GM23338 (cell line): Measurements from ENCODE around the gene ERCC1. TPM values are rescaled to one million over a fixed set of nuclear protein-coding genes. Genes with fewer than 3 reads are reported as not detected.

Source experiments
- ATAC-seq: fragments of 200-7000 bp; cut with Tn5 transposase; 3 replicates; pipeline ENCODE4 v1.9.1; 2020
- DNase-seq: peaks from one replicate; pipeline ENCODE4 v3.0.0-alpha.2; 2015; ENCODE audit warnings: low spot score
- H2AFZ ChIP-seq: fragments of 200-600 bp; sonication (generic); 2 replicates; pipeline ENCODE4 v1.8.0; 2016; ENCODE audit warnings: antibody characterized with exemption, mild to moderate bottlenecking, moderate library complexity
- H3F3A ChIP-seq: fragments of 200-600 bp; sonication (generic); replicated peaks from 2 replicates; pipeline ENCODE4 v1.8.0; 2017; ENCODE audit warnings: antibody characterized with exemption, mixed run types, low read depth
- H3K27ac ChIP-seq: fragments of 200-600 bp; sonication (generic); 2 replicates; pipeline ENCODE4 v1.6.1; 2016; ENCODE audit warnings: low read depth
- H3K27me3 ChIP-seq: fragments of 200-600 bp; sonication (generic); 2 replicates; pipeline ENCODE4 v1.8.0; 2016; ENCODE audit warnings: mild to moderate bottlenecking, mixed run types, moderate library complexity; ENCODE audit not compliant: insufficient read depth
- H3K36me3 ChIP-seq: fragments of 200-600 bp; sonication (generic); 2 replicates; pipeline ENCODE4 v1.8.0; 2016; ENCODE audit warnings: mild to moderate bottlenecking; ENCODE audit not compliant: insufficient read depth
- H3K4me1 ChIP-seq: fragments of 200-600 bp; sonication (generic); 2 replicates; pipeline ENCODE4 v1.8.0; 2016; ENCODE audit warnings: mild to moderate bottlenecking, moderate library complexity; ENCODE audit not compliant: insufficient read depth
- H3K4me2 ChIP-seq: fragments of 200-600 bp; sonication (generic); 2 replicates; pipeline ENCODE4 v1.7.1; 2017; ENCODE audit warnings: mixed run types
- H3K4me3 ChIP-seq: fragments of 200-600 bp; sonication (generic); 2 replicates; pipeline ENCODE4 v1.6.1; 2016; ENCODE audit warnings: mixed run types
- H3K79me2 ChIP-seq: fragments of 200-600 bp; sonication (generic); replicated peaks from 2 replicates; pipeline ENCODE4 v1.8.0; 2017; ENCODE audit warnings: mild to moderate bottlenecking; ENCODE audit not compliant: insufficient read depth
- H3K9me2 ChIP-seq: fragments of 200-600 bp; sonication (generic); 2 replicates; pipeline ENCODE4 v1.8.0; 2017; ENCODE audit not compliant: insufficient read depth
- H4K20me1 ChIP-seq: fragments of 200-600 bp; sonication (generic); replicated peaks from 2 replicates; pipeline ENCODE4 v1.8.0; 2017; ENCODE audit warnings: mild to moderate bottlenecking; ENCODE audit not compliant: insufficient read depth
- H3K27ac Mint-ChIP-seq: 2 replicates; pipeline ENCODE4 v1.8.0; 2020; ENCODE audit warnings: inconsistent platforms, mild to moderate bottlenecking, moderate library complexity, mixed read lengths
- H3K27me3 Mint-ChIP-seq: 3 replicates; pipeline ENCODE4 v1.8.0; 2022; ENCODE audit warnings: low read depth, mild to moderate bottlenecking, moderate library complexity, mixed read lengths, inconsistent platforms; ENCODE audit not compliant: insufficient read depth, poor library complexity
- H3K36me3 Mint-ChIP-seq: 3 replicates; pipeline ENCODE4 v1.8.0; 2021; ENCODE audit warnings: low read depth, mild to moderate bottlenecking, inconsistent platforms, moderate library complexity, mixed read lengths
- H3K4me1 Mint-ChIP-seq: 3 replicates; pipeline ENCODE4 v1.8.0; 2020; ENCODE audit warnings: mild to moderate bottlenecking, inconsistent platforms, mixed read lengths
- H3K4me3 Mint-ChIP-seq: 3 replicates; pipeline ENCODE4 v1.8.0; 2021; ENCODE audit warnings: moderate library complexity, mild to moderate bottlenecking, inconsistent platforms, mixed read lengths
- H3K9me3 Mint-ChIP-seq: 3 replicates; pipeline ENCODE4 v1.8.0; 2020; ENCODE audit warnings: moderate library complexity, mild to moderate bottlenecking, inconsistent platforms, mixed read lengths
- ETS1 ChIP-seq: IDR thresholded peaks from 2 replicates; pipeline ENCODE4 v1.6.1; 2016; ENCODE audit warnings: antibody characterized with exemption
- EZH2 ChIP-seq: fragments of 200-600 bp; sonication (generic); IDR thresholded peaks from one replicate; pipeline ENCODE4 v1.8.0; 2017; ENCODE audit warnings: antibody characterized with exemption, mild to moderate bottlenecking, low read depth; ENCODE audit not compliant: unreplicated experiment
- EZH2phosphoT487 ChIP-seq: fragments of 200-600 bp; sonication (generic); IDR thresholded peaks from one replicate; pipeline ENCODE4 v1.8.1; 2018; ENCODE audit warnings: antibody characterized with exemption; ENCODE audit not compliant: unreplicated experiment
- NANOG ChIP-seq: IDR thresholded peaks from 2 replicates; pipeline ENCODE4 v1.6.1; 2016; ENCODE audit warnings: antibody characterized with exemption, borderline replicate concordance
- POLR2AphosphoS5 ChIP-seq: IDR thresholded peaks from 2 replicates; pipeline ENCODE4 v1.6.1; 2016; ENCODE audit warnings: antibody characterized with exemption, low read depth
- REST ChIP-seq: IDR thresholded peaks from one replicate; pipeline ENCODE4 v1.6.1; 2018; ENCODE audit warnings: antibody characterized with exemption; ENCODE audit not compliant: unreplicated experiment
- STAT1 ChIP-seq: IDR thresholded peaks from one replicate; pipeline ENCODE4 v1.6.1; 2016; ENCODE audit warnings: antibody characterized with exemption; ENCODE audit not compliant: unreplicated experiment
- ZNF114 ChIP-seq: fragments of 250-450 bp; sonication (Bioruptor Pico); IDR thresholded peaks from 2 replicates; pipeline ENCODE4 v1.5.0; 2020; ENCODE audit warnings: mild to moderate bottlenecking, moderate library complexity
- ZNF331 ChIP-seq: fragments of 250-450 bp; sonication (Bioruptor Pico); IDR thresholded peaks from 2 replicates; pipeline ENCODE4 v1.5.0; 2020; ENCODE audit warnings: low read depth, mild to moderate bottlenecking, moderate library complexity
- ZNF462 ChIP-seq: fragments of 250-450 bp; sonication (Bioruptor Pico); IDR thresholded peaks from 2 replicates; pipeline ENCODE4 v1.5.0; 2020; ENCODE audit warnings: mild to moderate bottlenecking, moderate library complexity
- polyA plus RNA-seq: library from polyadenylated mRNA; unstranded; fragments of >200 nt; fragmentation: Nextera tagmentation; extraction: Ambion mirVana; gene quantifications from 2 replicates; pipeline ENCODE4 v1.2.1, GENCODE V29; 2016
- total RNA-seq: library from RNA; depleted of rRNA; stranded (reverse); fragments of >200 nt; shearing (Covaris generic); gene quantifications from 2 replicates; pipeline ENCODE4 v1.2.3, GENCODE V29; 2014
- TF ChIP-seq, protein P1 (sequence below), 2 experiments: fragments of 200-600 bp in 1 of 2; sonication (generic) in 1 of 2; conservative IDR thresholded peaks; 2 replicates each; pipeline versions ENCODE4 v1.5.1 to v1.6.1; 2016 to 2017; ENCODE audit warnings: antibody characterized with exemption in 2 of 2, low read depth in 2 of 2, mild to moderate bottlenecking in 2 of 2, moderate library complexity in 1 of 2

ERCC1 gene
- total and polyA plus RNA-seq, 2 experiments from 2014 or later, result 39.0 to 52.3 TPM

- no peak overlapping the region for H3K4me3 ChIP-seq
- no peaks in the 10 kb centered on the region; the same call in 1 of the 2 replicates for H3K4me1 ChIP-seq
- no peak for TF ChIP-seq POLR2AphosphoS5
- no peak for TF ChIP-seq ETS1
- no peak for TF ChIP-seq ZNF462 (CRISPR knock-in tag)
- no peak for TF ChIP-seq STAT1
- no peak for TF ChIP-seq EZH2
- TF ChIP-seq ZNF114 (CRISPR knock-in tag), result no peak
- no peak for TF ChIP-seq NANOG
- no peak for TF ChIP-seq ZNF331 (CRISPR knock-in tag)
- no peak for TF ChIP-seq REST
- TF ChIP-seq, protein P1, sequence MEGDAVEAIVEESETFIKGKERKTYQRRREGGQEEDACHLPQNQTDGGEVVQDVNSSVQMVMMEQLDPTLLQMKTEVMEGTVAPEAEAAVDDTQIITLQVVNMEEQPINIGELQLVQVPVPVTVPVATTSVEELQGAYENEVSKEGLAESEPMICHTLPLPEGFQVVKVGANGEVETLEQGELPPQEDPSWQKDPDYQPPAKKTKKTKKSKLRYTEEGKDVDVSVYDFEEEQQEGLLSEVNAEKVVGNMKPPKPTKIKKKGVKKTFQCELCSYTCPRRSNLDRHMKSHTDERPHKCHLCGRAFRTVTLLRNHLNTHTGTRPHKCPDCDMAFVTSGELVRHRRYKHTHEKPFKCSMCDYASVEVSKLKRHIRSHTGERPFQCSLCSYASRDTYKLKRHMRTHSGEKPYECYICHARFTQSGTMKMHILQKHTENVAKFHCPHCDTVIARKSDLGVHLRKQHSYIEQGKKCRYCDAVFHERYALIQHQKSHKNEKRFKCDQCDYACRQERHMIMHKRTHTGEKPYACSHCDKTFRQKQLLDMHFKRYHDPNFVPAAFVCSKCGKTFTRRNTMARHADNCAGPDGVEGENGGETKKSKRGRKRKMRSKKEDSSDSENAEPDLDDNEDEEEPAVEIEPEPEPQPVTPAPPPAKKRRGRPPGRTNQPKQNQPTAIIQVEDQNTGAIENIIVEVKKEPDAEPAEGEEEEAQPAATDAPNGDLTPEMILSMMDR (conservative IDR thresholded peaks at IDR 0.05; ENCODE audit: low read depth in 2 of 2), result no peak
- no peak for TF ChIP-seq EZH2phosphoT487
- no peaks in the 10 kb centered on the region for H3K9me2 ChIP-seq
- ATAC-seq (peak; percentile 95), DNase-seq (peak; percentile 96)
- Mint-ChIP-seq H3K4me3 (no peak overlapping the region), H3K36me3 (no peaks in the 10 kb centered on the region), H3K9me3 (no peaks in the 10 kb centered on the region; the same call in 2 of the 3 replicates), H3K27ac (peak overlapping the region; percentile 94), H3K4me1 (peaks cover 11% of the 10 kb centered on the region), H3K27me3 (peaks cover 5% of the 10 kb centered on the region)
- peak overlapping the region; percentile 90 for H3K27ac ChIP-seq
- H3K4me2 ChIP-seq, result no peak overlapping the region
- H2AFZ ChIP-seq, result no peak overlapping the region
- H3K27me3 ChIP-seq, result no peaks in the 10 kb centered on the region
- no peaks in the 10 kb centered on the region for H4K20me1 ChIP-seq
- no peaks in the 10 kb centered on the region for H3K36me3 ChIP-seq
- peaks cover 4% of the 10 kb centered on the region; the same call in 1 of the 2 replicates for H3F3A ChIP-seq
- no peaks in the 10 kb centered on the region for H3K79me2 ChIP-seq
These were observed 47.5 kb downstream of the ERCC1 start for GRCh38 chr19:45376045-45376724.
